ENCODE measurements around the gene PRPF39. TPM values are rescaled to one million over a fixed set of nuclear protein-coding genes. Genes with fewer than 3 reads are reported as not detected.

Gene PRPF39
- total RNA-seq, 1 donor from 2014 or later = 55.7 TPM

GRCh38 chr14:45156067-45156466 lies 72.2 kb downstream of the PRPF39 start:
- DNase-seq (ENCODE audit: low spot score) = no peak
- no peak overlapping the region for H3K27ac Mint-ChIP-seq
- peaks cover 8% of the 10 kb centered on the region for H3K4me1 Mint-ChIP-seq (ENCODE audit: low read depth)
- no peaks in the 10 kb centered on the region for H3K27me3 Mint-ChIP-seq (ENCODE audit: insufficient read depth)
- no peaks in the 10 kb centered on the region for H3K9me3 Mint-ChIP-seq
- intact Hi-C loops (cut with micrococcal nuclease) = loop anchor here (1.0 to 5.0 kb wide), 3 partner anchors 46 to 112 kb away; partner anchors contain the start of gene MIS18BP1
- peaks cover 6% of the 10 kb centered on the region for H3K36me3 Mint-ChIP-seq (ENCODE audit: low read depth)
- H3K4me3 Mint-ChIP-seq = no peak overlapping the region

Other genes starting within 250 kb of the PRPF39 start
- 15.9 and 16.9 TPM in 2 replicates for gene KLHL28, start 122.2 kb upstream of the PRPF39 start, total RNA-seq
- 9.3 TPM in 2 replicates for gene TOGARAM1, start 121.9 kb upstream of the PRPF39 start, total RNA-seq
- gene FKBP3, start 50.4 kb downstream of the PRPF39 start, total RNA-seq = 58.0 and 59.3 TPM in 2 replicates
- 15.8 and 18.3 TPM in 2 replicates for gene FANCM, start 51.8 kb downstream of the PRPF39 start, total RNA-seq
- 66.4 and 66.6 TPM in 2 replicates for gene MIS18BP1, start 169.1 kb downstream of the PRPF39 start, total RNA-seq

All from activated T-helper 1 cell treated with anti-CD3 and anti-CD28 coated beads, Interleukin-12 subunit alpha, Interleukin-12 subunit beta, Interleukin-2, Interleukin-4 antibody, amounts not matched to agents 30 ng/mL and 10 ng/mL and 1 ng/mL, durations not matched to agents 14 hours and 24 hours and 36 hours (primary cell).